Prostate gland (tissue), 2 donors: Measurements from ENCODE around the gene KCTD11. TPM values are rescaled to one million over a fixed set of nuclear protein-coding genes. Genes with fewer than 3 reads are reported as not detected.

ENCODE experiments used
- DNase-seq: peaks from one replicate; pipeline ENCODE4 v3.0.0-alpha.2; 2019; ENCODE audit warnings: low spot score
- H3K27ac ChIP-seq, 2 donors: fragments of 200-600 bp; sonication (generic); 2 replicates each; pipeline ENCODE4 v1.5.1; 2017 to 2019
- H3K27me3 ChIP-seq: fragments of 200-600 bp; sonication (generic); replicated peaks from 2 replicates; pipeline ENCODE4 v1.5.1; 2019; ENCODE audit not compliant: insufficient read depth
- H3K36me3 ChIP-seq, 2 donors: fragments of 200-600 bp; sonication (generic); 1 replicate in 1 of 2; 2 replicates in 1 of 2; pipeline versions ENCODE4 v1.5.1 to v1.8.1; 2017 to 2019
- H3K4me1 ChIP-seq: fragments of 200-600 bp; sonication (generic); replicated peaks from 2 replicates; pipeline ENCODE4 v1.5.1; 2019
- H3K4me3 ChIP-seq, 2 donors: fragments of 200-600 bp; sonication (generic); 2 replicates each; pipeline ENCODE4 v1.5.1; 2017 to 2019
- H3K9me3 ChIP-seq: fragments of 200-600 bp; sonication (generic); 2 replicates; pipeline ENCODE4 v1.5.1; 2017
- CTCF ChIP-seq, 4 experiments: fragments of 200-600 bp in 2 of 4; fragments of 450-650 bp in 2 of 4; sonication (generic) in 2 of 4; IDR thresholded peaks; 1 replicate in 3 of 4; 2 replicates in 1 of 4; pipeline ENCODE4 v1.5.1; 2016 to 2019; ENCODE audit warnings: antibody characterized with exemption in 4 of 4, mild to moderate bottlenecking in 2 of 4, moderate library complexity in 2 of 4
- POLR2A ChIP-seq: fragments of 450-650 bp; IDR thresholded peaks from one replicate; pipeline ENCODE4 v1.6.1; 2016; ENCODE audit warnings: antibody characterized with exemption, mild to moderate bottlenecking
- POLR2AphosphoS5 ChIP-seq: sonication (generic); formaldehyde crosslinking; IDR thresholded peaks from one replicate; pipeline ENCODE4 v1.6.1; 2017; ENCODE audit warnings: antibody characterized with exemption
- WGBS: methylation state at CpG from one replicate; pipeline ENCODE4 v1.1.5; 2018; 5-methylcytosine and 5-hydroxymethylcytosine counted together
- intact Hi-C: fragments of 100-400 bp; cut with DNase I; formaldehyde crosslinking; loops from one replicate; pipeline ENCODE4 v1.14.2; 2022
- total RNA-seq, 2 donors: library from RNA; depleted of rRNA; stranded (reverse); fragments of >200 nt; gene quantifications; one replicate each; pipeline ENCODE4 v1.1.0, GENCODE V29; 2016

Gene KCTD11
- total RNA-seq, 2 donors from 2014 or later = 8.9 to 15.2 TPM

GRCh38 chr17:7374353-7374752, 22.4 kb downstream of the KCTD11 start:
- intact Hi-C loops = no loop called here
- Histone ChIP-seq H3K4me3 (no peak overlapping the region), H3K36me3 (no peaks in the 10 kb centered on the region), H3K27ac (no peak overlapping the region), H3K4me1 (no peaks in the 10 kb centered on the region), H3K27me3 (no peaks in the 10 kb centered on the region), H3K9me3 (no peaks in the 10 kb centered on the region)
- no peak for TF ChIP-seq CTCF (IDR thresholded peaks at IDR 0.05)
- 94% methylated on average over 2 of the region's 2 CpGs for WGBS
- no peak for DNase-seq

- Histone ChIP-seq H3K36me3 (no peaks in the 10 kb centered on the region), H3K27ac (no peak overlapping the region), H3K27me3 (no peaks in the 10 kb centered on the region), H3K9me3 (no peaks in the 10 kb centered on the region), H3K4me1 (peaks cover 10% of the 10 kb centered on the region), H3K4me3 (no peak overlapping the region)
- TF ChIP-seq POLR2A (no peak), CTCF (IDR thresholded peaks at IDR 0.05) (no peak)
- intact Hi-C loops = no loop called here
- DNase-seq = no peak
- 92% methylated on average over 3 of the region's 3 CpGs for WGBS
These were observed 27.2 kb downstream of the KCTD11 start for GRCh38 chr17:7379134-7379533.

GRCh38 chr17:7380321-7380720, 28.4 kb downstream of the KCTD11 start:
- peak; percentile 85 for DNase-seq
- peak overlapping the region; percentile 38 to 47 for H3K4me3 ChIP-seq
- TF ChIP-seq POLR2AphosphoS5 = peak; percentile 39
- TF ChIP-seq CTCF (IDR thresholded peaks at IDR 0.05) = no peak
- no peaks in the 10 kb centered on the region for H3K27me3 ChIP-seq
- H3K9me3 ChIP-seq = no peaks in the 10 kb centered on the region
- intact Hi-C loops = no loop called here
- peaks cover 10% of the 10 kb centered on the region for H3K4me1 ChIP-seq
- 29% methylated on average over 7 of the region's 7 CpGs for WGBS
- H3K27ac ChIP-seq = peak overlapping the region; percentile 72 to 75
- H3K36me3 ChIP-seq = no peaks in the 10 kb centered on the region

GRCh38 chr17:7380855-7381683, 29.1 kb downstream of the KCTD11 start, which contains the start of gene TNK1:
TNK1 (plus strand) TSS chr17:7381089; CDS start chr17:7382927, 1,838 bp downstream.
- no peaks in the 10 kb centered on the region for H3K27me3 ChIP-seq
- peaks cover 10% of the 10 kb centered on the region for H3K4me1 ChIP-seq
- intact Hi-C loops = no loop called here
- WGBS = 3% methylated on average over 52 of the region's 52 CpGs
- H3K9me3 ChIP-seq = no peaks in the 10 kb centered on the region
- peak within 1 kb of the TSS; percentile 38 to 47 for H3K4me3 ChIP-seq
- TF ChIP-seq CTCF (IDR thresholded peaks at IDR 0.05) (no peak), POLR2AphosphoS5 (peak; percentile 77), POLR2A (peak; percentile 82)
- DNase-seq = peak; percentile 84
- H3K36me3 ChIP-seq = no peaks in the 10 kb centered on the region
- peak within 1 kb of the TSS; percentile 72 to 75 for H3K27ac ChIP-seq

- WGBS = 81% methylated on average over 10 of the region's 10 CpGs
- TF ChIP-seq POLR2A = no peak
- TF ChIP-seq POLR2AphosphoS5 = no peak
- TF ChIP-seq CTCF (IDR thresholded peaks at IDR 0.05) = no peak
- no peaks in the 10 kb centered on the region for H3K9me3 ChIP-seq
- no peak overlapping the region for H3K4me3 ChIP-seq
- no peaks in the 10 kb centered on the region for H3K36me3 ChIP-seq
- H3K27me3 ChIP-seq = no peaks in the 10 kb centered on the region
- no peak overlapping the region for H3K27ac ChIP-seq
- intact Hi-C loops = no loop called here
- DNase-seq = no peak
- H3K4me1 ChIP-seq = peaks cover 10% of the 10 kb centered on the region
These were observed 30.9 kb downstream of the KCTD11 start for GRCh38 chr17:7382901-7383300.
